Left colon (tissue), 2 donors: ENCODE measurements around the gene FOXC2. TPM values are rescaled to one million over a fixed set of nuclear protein-coding genes. Genes with fewer than 3 reads are reported as not detected.

Experiments used
- ATAC-seq: fragments of 200-7000 bp; cut with Tn5 transposase; one replicate; pipeline ENCODE4 v1.9.1; 2020; ENCODE audit warnings: mild to moderate bottlenecking, moderate library complexity
- DNase-seq, 2 donors: peaks; one replicate each; pipeline ENCODE4 v3.0.0-alpha.2; 2020
- intact Hi-C, 2 donors: fragments of 100-400 bp; cut with DNase I in 1 of 2; cut with micrococcal nuclease in 1 of 2; formaldehyde crosslinking; loops; one replicate each; pipeline versions ENCODE4 v1.11.2 to v1.14.0; 2022; cut with DNase I, micrococcal nuclease
- total RNA-seq, 2 donors: library from RNA; stranded (reverse); fragmentation: NEBNext Ultra II Directional; extraction: Animal tissue kit (Norgen Biotek cat#: 25700); gene quantifications; one replicate each; pipeline ENCODE4 v1.2.1, GENCODE V29; 2021
- donor health status: DM: no; HTN: no; CAD: no.
- donor health status: DM: yes; HTN: yes; CAD: no.

Gene FOXC2
- total RNA-seq, 2 donors from 2014 or later, result 0.34 TPM

DNA sequence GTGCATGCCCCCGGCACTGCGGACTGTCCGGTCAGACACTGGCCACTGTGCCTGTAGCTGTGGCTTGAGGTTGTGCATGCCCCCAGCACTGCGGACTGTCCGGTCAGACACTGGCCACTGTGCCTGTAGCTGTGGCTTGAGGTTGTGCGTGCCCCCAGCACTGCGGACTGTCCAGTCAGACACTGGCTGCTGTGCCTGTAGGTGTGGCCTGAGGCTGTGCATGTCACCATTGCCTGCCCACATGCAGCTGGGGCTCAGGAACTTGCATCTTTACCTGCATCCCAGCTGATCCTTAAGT is 16.8 kb upstream of the FOXC2 start:
- ATAC-seq, result no peak
- intact Hi-C loops, result no loop called here
- DNase-seq, result no peak

DNA sequence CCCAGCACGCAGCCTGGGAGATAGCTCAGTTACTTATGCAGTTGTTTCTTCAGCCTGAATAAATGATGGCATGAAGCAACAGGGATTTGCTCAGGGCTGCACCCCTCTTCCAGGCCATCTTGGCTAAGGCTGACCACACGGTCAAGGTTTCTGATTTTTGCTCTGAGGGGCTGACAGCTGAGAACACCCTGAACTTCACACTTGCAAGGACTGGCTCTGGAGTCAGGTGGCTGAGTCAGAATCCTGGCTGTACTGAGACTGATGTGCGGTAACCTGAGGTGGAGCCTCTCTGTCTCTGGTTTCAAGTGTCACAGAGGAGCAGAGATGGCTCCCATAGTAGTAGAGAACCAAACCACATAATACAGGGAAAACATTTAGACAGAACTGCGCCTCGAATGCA is 16.3 kb upstream of the FOXC2 start:
- DNase-seq (no peak), ATAC-seq (no peak)
- intact Hi-C loops, result no loop called here

DNA sequence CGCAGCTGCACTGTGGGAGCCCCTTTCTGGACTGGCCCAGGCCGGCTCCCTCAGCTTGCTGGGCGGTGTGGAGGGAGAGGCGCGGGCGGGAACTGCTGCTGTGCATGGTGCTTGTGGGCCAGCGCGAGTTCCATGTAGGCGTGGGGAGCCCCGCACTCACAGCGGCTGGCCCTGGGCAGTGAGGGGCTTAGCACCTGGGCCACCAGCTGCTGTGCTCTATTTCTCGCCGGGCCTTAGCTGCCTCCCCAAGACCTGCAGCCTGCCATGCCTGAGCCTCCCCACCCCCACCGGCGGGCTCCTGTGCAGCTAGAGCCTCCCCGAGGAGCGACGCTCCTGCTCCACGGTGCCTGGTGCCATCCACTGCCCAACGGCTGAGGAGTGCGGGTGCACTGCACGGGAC is 13.3 kb upstream of the FOXC2 start:
- no peak for ATAC-seq
- DNase-seq, result no peak
- intact Hi-C loops, result no loop called here

DNA sequence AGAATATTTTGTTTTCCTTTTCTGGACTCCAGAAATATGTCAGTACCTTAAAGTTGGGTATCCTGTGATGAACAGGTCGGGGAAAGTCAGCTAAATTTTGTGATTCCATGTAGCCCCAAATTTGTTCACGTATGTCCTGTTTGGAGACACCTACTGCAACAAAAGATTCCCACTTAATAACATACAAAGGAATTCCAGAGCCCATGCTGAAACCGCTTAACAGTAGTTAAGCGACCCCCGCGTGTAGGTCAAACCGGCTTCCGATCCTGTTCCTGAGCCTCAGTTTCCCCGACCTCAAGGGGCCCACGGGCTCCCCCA is 12.1 kb upstream of the FOXC2 start:
- ATAC-seq (no peak), DNase-seq (no peak)
- intact Hi-C loops, result no loop called here

GRCh38 chr16:86554917-86555703 is 11.5 kb upstream of the FOXC2 start, which contains the start of gene MTHFSD:
Gene MTHFSD (minus strand): TSS chr16:86555235. CDS start chr16:86555184, 51 bp downstream.
- intact Hi-C loops, result no loop called here
- DNase-seq, result peak; percentile 91 to 93
- peak; percentile 99 for ATAC-seq

GRCh38 chr16:86555704-86556075 is 10.9 kb upstream of the FOXC2 start:
- no peak for DNase-seq
- intact Hi-C loops, result no loop called here
- ATAC-seq, result no peak

DNA sequence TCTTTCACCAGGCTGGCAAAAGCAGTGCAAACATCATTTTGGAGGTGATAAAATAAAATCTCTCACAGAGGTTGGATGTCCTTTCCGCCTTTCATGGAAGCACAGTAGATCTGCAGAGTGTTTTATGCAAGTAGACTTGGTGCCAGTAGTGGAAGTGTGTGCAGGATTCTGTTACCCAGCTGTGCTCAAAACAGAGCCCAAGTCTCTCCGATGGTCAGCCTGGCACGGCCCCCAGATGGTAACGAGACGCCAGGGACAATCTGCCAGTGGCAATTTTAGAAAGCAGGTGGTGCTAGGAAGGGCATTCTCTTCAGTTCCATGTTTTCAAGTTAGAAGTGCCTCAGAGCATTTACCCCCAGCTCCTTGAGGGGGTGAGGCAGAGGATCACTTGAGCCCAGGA is 10.1 kb upstream of the FOXC2 start:
- no peak for DNase-seq
- intact Hi-C loops, result no loop called here
- no peak for ATAC-seq

GRCh38 chr16:86557587-86557986 is 9.0 kb upstream of the FOXC2 start:
- intact Hi-C loops, result no loop called here
- no peak for DNase-seq
- no peak for ATAC-seq

GRCh38 chr16:86558355-86559193 is 8.1 kb upstream of the FOXC2 start:
- intact Hi-C loops, result no loop called here
- DNase-seq (no peak), ATAC-seq (no peak)

- ATAC-seq (no peak), DNase-seq (no peak)
- intact Hi-C loops, result loop anchor here in 1 of 2 donors (5.0 kb wide), 2 partner anchors 502 to 722 kb away; no protein-coding TSS in a partner anchor
These were observed 6.8 kb upstream of the FOXC2 start for GRCh38 chr16:86559802-86560305.

DNA sequence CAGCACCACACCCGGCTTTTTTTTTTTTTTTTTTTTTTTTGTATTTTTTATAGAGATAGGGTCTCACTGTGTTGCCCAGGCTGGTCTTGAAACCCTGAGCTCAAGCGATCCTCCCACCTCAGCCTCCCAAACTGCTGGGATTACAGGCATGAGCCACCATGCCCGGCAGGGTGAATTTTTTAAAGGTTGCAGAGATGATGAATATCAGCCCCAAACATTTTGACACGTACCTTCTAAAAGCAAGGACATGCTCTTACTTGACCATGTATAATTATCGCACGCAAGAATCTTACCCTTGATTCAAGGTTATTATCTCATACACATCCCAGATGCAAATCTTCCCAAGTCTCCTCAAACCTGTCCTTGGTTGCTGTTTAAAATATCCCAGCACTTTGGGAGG is 4.3 kb upstream of the FOXC2 start:
- intact Hi-C loops, result loop anchor here in 1 of 2 donors (5.0 kb wide), 2 partner anchors 500 to 720 kb away; no protein-coding TSS in a partner anchor
- no peak for DNase-seq
- ATAC-seq, result no peak

- DNase-seq, result peak; percentile 75 to 90
- ATAC-seq, result peak; percentile 95
- intact Hi-C loops, result loop anchor here in 1 of 2 donors (5.0 kb wide), 2 partner anchors 499 to 719 kb away; no protein-coding TSS in a partner anchor
These were observed 2.9 kb upstream of the FOXC2 start for GRCh38 chr16:86563469-86564345.

DNA sequence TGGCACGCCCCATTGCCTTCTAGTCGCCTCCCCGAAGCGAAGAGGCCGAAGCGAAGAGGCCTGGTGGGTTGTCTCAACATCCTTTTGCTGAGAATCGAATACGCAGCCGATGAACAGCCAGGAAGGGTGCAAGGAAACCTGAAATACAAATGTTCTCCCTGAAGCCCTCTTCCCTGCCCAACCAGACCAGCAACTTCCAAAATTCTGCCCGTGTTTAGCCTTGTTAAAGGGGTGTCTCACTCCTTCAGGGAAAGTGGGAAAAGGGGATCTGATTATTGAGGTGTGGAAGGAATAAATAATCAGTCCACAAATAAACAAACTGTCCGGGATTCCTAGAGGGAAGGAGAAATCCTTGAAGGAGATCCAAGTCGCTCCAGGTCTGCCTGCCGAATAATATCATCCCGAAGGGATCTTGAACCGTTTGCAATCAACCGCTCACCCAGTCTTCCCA is 1.4 kb upstream of the FOXC2 start:
- intact Hi-C loops, result no loop called here
- DNase-seq (no peak), ATAC-seq (no peak)

DNA sequence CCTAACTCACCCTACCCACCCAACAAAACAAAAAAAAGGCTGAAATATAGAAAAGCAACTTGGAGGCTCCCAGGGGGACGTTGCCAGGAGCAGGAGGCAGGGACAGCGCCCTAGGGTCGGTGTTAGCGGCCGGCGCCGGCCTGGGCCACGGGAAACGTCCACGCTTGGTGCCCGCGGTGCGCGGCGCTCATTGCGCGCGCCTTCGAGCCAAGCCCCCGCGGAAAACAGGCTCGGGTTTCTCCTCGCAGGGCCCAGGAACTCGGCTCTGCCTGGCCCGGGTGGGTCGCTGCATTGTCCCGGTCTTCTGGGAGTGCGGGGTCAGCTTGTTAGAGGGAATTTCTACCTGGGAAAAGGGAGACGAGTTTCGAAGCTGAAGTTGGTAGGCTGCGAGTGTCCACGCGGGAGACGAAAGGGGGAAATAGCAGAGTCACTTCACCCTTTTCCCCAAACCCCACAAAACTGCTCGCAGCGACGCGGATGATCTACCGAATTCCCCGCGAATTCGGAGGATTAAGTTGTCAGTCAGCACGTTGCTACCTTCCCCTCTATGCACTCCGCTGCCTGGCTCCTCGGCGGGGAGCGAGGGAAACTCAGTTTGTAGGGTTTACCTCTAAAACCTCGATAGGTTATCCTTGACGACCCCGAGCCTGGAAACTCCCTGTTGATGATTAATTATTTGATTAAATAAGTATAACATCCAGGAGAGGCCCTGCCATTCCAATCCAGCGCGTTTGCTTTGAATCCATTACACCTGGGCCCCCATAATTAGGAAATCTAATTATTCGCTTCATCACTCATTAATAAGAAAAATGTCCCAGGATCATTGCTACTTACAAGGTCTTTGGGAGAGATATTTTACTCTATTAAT is 751 bp upstream of the FOXC2 start:
- DNase-seq (no peak), ATAC-seq (no peak)
- intact Hi-C loops, result no loop called here

- intact Hi-C loops, result no loop called here
- DNase-seq (no peak), ATAC-seq (no peak)
These were observed 504 bp downstream of the FOXC2 start for GRCh38 chr16:86566966-86567700.

DNA sequence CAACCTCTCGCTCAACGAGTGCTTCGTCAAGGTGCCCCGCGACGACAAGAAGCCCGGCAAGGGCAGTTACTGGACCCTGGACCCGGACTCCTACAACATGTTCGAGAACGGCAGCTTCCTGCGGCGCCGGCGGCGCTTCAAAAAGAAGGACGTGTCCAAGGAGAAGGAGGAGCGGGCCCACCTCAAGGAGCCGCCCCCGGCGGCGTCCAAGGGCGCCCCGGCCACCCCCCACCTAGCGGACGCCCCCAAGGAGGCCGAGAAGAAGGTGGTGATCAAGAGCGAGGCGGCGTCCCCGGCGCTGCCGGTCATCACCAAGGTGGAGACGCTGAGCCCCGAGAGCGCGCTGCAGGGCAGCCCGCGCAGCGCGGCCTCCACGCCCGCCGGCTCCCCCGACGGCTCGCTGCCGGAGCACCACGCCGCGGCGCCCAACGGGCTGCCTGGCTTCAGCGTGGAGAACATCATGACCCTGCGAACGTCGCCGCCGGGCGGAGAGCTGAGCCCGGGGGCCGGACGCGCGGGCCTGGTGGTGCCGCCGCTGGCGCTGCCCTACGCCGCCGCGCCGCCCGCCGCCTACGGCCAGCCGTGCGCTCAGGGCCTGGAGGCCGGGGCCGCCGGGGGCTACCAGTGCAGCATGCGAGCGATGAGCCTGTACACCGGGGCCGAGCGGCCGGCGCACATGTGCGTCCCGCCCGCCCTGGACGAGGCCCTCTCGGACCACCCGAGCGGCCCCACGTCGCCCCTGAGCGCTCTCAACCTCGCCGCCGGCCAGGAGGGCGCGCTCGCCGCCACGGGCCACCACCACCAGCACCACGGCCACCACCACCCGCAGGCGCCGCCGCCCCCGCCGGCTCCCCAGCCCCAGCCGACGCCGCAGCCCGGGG is 1.3 kb downstream of the FOXC2 start:
- intact Hi-C loops, result no loop called here
- no peak for ATAC-seq
- DNase-seq, result no peak
